GM13977 (cell line): Measurements from ENCODE around the gene HOMER1.
"Not testable (repeated sequence)": the region's sequence is repeated elsewhere in the genome, so short reads cannot be mapped to it uniquely, and the experiment has no call there.

Experiments used
- DNase-seq: peaks from one replicate; pipeline ENCODE4 v3.0.0; 2012; ENCODE audit warnings: low spot score
- in situ Hi-C: fragments of 300-500 bp; cut with MboI; formaldehyde crosslinking; loops from one replicate; pipeline ENCODE4 v1.12.0; 2022; ENCODE audit warnings: low sequenced_read_pairs, low pct_unique_long_range_greater_than_20kb, mixed read lengths, inconsistent platforms; ENCODE audit not compliant: unreplicated experiment
- TF ChIP-seq, protein P1 (sequence below): IDR thresholded peaks from 2 replicates; pipeline ENCODE4 v1.5.1; 2012; ENCODE audit warnings: mild to moderate bottlenecking, control low read depth; ENCODE audit not compliant: insufficient read depth; ENCODE audit errors: extremely low read depth, missing control alignments

The HOMER1 gene

DNA sequence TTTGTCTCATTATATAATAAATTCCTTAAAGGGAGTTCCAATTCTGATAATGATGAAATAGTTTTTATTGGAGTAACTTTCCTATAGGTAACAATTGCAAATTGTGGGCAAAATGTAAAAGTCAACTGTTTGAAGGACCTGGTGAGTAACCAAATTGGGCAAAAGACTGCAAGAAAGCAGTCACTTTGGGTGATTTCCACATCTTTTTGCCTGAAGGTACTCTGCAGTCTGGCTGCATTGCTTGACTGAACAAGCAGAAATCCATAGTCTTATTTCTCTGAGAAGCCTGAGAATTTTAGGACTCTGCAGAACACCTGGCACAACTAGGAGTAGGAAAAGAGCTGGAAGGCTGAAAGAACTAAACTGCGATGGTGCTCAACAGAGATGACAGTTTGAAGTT is 114.9 kb downstream of the HOMER1 start:
- in situ Hi-C loops = no loop called here
- TF ChIP-seq, protein P1, sequence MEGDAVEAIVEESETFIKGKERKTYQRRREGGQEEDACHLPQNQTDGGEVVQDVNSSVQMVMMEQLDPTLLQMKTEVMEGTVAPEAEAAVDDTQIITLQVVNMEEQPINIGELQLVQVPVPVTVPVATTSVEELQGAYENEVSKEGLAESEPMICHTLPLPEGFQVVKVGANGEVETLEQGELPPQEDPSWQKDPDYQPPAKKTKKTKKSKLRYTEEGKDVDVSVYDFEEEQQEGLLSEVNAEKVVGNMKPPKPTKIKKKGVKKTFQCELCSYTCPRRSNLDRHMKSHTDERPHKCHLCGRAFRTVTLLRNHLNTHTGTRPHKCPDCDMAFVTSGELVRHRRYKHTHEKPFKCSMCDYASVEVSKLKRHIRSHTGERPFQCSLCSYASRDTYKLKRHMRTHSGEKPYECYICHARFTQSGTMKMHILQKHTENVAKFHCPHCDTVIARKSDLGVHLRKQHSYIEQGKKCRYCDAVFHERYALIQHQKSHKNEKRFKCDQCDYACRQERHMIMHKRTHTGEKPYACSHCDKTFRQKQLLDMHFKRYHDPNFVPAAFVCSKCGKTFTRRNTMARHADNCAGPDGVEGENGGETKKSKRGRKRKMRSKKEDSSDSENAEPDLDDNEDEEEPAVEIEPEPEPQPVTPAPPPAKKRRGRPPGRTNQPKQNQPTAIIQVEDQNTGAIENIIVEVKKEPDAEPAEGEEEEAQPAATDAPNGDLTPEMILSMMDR = no peak
- no peak for DNase-seq

DNA sequence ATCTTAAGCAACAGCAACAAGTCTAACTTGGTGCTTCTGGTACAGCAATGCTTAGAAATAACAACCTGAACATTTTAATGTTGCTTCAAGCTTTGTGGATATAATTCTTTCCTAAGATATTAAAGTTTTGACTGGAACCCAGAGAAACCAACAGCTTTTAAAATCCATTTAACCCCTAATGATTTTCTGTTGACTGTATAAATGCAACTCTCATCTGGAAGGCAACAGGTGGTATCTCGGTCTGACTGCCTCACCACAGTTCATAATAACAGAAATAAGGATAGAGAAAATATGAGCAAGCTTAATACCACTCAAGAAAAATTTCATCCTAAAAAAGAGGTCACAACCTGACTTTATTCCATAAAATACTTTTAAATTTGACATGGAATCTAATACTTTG is 116.9 kb downstream of the HOMER1 start:
- in situ Hi-C loops = no loop called here

DNA sequence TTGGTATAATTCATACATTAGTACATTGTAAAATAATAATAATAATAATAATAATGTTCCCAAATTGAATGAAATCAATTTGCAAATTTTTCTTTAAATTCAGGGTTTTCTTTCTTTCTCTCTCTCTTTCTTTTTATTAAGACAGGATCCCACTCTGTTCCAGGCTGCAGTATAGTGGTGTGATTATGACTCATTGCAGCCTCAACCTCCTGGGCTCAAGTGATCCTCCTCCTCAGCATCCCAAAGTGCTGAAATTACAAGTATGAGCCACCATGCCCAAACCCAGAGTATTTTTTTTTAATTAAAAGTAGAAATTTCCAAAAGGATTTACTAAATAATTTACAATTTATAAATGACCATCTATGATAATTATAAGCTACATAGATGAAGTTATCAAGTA is 117.7 kb downstream of the HOMER1 start:
- no peak for DNase-seq
- in situ Hi-C loops = no loop called here
- TF ChIP-seq, protein P1 = no peak

More for the DNA sequence above, 116.9 kb downstream of the HOMER1 start:
- no peak for DNase-seq
- TF ChIP-seq, protein P1 = no peak

DNA sequence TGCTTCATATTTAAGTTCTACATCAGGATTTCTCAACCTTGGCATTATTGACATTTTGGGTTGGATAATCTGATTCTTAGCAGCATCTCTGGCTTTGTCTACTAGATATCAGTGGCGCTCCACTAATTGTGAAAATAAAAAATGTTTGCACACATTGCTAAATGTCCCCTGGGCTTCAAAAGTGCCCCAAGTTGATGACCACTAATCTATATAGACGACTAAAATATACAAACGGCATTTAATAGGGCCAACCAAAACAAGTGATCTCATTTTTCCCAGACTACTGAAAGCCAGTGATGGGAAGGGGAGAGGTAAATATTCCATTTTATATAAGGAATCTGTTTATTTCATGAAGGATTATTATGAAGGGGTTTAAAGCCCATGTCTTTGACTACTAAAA is 118.6 kb downstream of the HOMER1 start:
- TF ChIP-seq, protein P1 = no peak
- in situ Hi-C loops = no loop called here
- DNase-seq = no peak

DNA sequence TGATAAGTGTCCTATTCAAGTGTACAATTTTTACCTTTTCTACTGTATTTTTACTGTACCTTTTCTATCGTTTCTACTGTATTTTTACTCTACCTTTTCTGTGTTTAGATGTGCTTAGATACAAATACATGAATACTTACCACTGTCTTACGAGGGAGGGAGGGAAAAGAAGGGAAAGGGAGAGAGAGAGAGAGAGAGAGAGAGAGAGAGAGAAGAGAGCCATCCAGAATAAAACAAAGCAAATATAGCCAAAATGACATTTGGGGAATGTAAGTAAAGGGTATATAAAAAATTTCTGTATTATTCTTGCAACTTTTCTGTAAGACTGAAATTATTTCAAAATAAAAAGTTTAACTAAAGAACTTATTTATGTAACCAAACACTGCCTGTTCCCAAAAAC is 121.2 kb downstream of the HOMER1 start:
- TF ChIP-seq, protein P1 = no peak
- in situ Hi-C loops = no loop called here
- DNase-seq = no peak

DNA sequence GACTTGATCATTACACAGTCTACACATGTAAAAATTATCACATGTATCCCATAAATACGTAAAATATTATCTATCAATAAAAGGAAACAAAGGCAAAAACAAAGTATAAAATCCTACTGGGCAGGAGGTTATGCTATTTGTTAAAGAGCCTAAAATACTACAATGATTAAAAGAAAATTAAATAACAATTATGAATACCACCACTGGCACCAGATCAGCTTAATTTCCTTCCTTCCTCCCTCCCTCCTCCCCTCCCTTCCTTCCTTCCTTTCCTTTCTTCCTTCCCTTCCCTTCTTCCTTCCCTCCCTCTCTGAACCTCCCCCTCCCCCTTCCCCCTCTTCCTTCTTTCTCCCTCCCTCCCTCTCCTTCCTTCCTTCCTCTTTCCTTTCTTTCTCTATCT is 127.3 kb downstream of the HOMER1 start:
- TF ChIP-seq, protein P1 = no peak
- DNase-seq = no peak
- in situ Hi-C loops = no loop called here

DNA sequence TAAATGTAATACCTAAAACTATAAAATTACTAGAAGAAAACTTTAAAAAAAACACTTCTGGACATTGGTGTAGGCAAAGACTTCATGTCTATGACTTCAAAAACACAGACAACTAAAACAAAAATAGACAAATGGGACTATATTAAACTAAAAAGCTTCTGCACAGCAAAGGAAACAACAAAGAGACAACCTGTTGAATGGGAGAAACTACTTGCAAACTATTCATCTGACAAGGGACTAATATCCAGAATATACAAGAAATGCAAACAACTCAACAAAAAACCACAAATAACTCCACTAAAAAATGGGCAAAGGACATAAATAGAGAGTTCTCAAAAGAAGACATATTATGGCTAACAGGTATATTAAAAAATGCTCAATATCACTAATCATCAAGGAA is 128.8 kb downstream of the HOMER1 start:
- DNase-seq, in situ Hi-C loops: not testable (repeated sequence)
